HepG2 (cell line): ENCODE measurements around the gene ZNF341. TPM values are rescaled to one million over a fixed set of nuclear protein-coding genes. Genes with fewer than 3 reads are reported as not detected.

Source experiments
- AKAP8 ChIP-seq: sonication (generic); formaldehyde crosslinking; IDR thresholded peaks from 2 replicates; pipeline ENCODE4 v1.5.1; 2020; ENCODE audit warnings: mild to moderate bottlenecking, missing genetic modification reagents
- FOXA1 ChIP-seq, 2 experiments: fragments of 450-650 bp in 1 of 2; sonication (generic) in 1 of 2; formaldehyde crosslinking in 1 of 2; IDR thresholded peaks; 2 replicates each; pipeline versions ENCODE4 v1.4.0 to v1.6.1; 2016 to 2020; ENCODE audit warnings: missing genetic modification reagents in 1 of 2
- GTF3A ChIP-seq: sonication (generic); formaldehyde crosslinking; conservative IDR thresholded peaks from 2 replicates; pipeline ENCODE4 v1.4.0; 2020; ENCODE audit warnings: mild to moderate bottlenecking, missing genetic modification reagents
- JUND ChIP-seq: sonication (generic); formaldehyde crosslinking; IDR thresholded peaks from 2 replicates; pipeline ENCODE4 v1.8.0; 2022; ENCODE audit warnings: mild to moderate bottlenecking, missing genetic modification reagents
- KLF16 ChIP-seq, 2 experiments: sonication (generic) in 1 of 2; formaldehyde crosslinking in 1 of 2; IDR thresholded peaks; 2 replicates each; pipeline versions ENCODE4 v1.6.1 to v1.8.0; 2016 to 2023; ENCODE audit warnings: missing genetic modification reagents in 2 of 2, missing compliant biosample characterization in 1 of 2
- MTA1 ChIP-seq: sonication (generic); formaldehyde crosslinking; IDR thresholded peaks from 2 replicates; pipeline ENCODE4 v1.4.0; 2020; ENCODE audit warnings: missing genetic modification reagents, mild to moderate bottlenecking, borderline replicate concordance
- NCOA5 ChIP-seq: sonication (generic); formaldehyde crosslinking; IDR thresholded peaks from 2 replicates; pipeline ENCODE4 v1.4.0; 2020; ENCODE audit warnings: missing genetic modification reagents
- NFKBIZ ChIP-seq: IDR thresholded peaks from 2 replicates; pipeline ENCODE4 v1.6.1; 2018; ENCODE audit warnings: missing genetic modification reagents, missing compliant biosample characterization
- POLR2AphosphoS2 ChIP-seq: IDR thresholded peaks from 2 replicates; pipeline ENCODE4 v1.6.1; 2011; ENCODE audit warnings: low read depth, low read length, improper control_type of control experiment
- TCF7L2 ChIP-seq: IDR thresholded peaks from 2 replicates; pipeline ENCODE4 v1.6.1; 2011; ENCODE audit warnings: mild to moderate bottlenecking, low read depth, low read length, moderate library complexity
- ZBTB1 ChIP-seq: sonication (generic); formaldehyde crosslinking; IDR thresholded peaks from 2 replicates; pipeline ENCODE4 v1.4.0; 2020; ENCODE audit warnings: missing genetic modification reagents, borderline replicate concordance
- ZNF367 ChIP-seq: sonication (generic); formaldehyde crosslinking; IDR thresholded peaks from 2 replicates; pipeline ENCODE4 v1.4.0; 2020; ENCODE audit warnings: missing genetic modification reagents, borderline replicate concordance
- ZNF761 ChIP-seq: sonication (generic); formaldehyde crosslinking; conservative IDR thresholded peaks from 2 replicates; pipeline ENCODE4 v1.4.0; 2020; ENCODE audit warnings: mild to moderate bottlenecking, missing genetic modification reagents
- polyA plus RNA-seq, 8 experiments: library from polyadenylated mRNA; depleted of rRNA in 3 of 8; stranded (reverse) in 7 of 8; unstranded in 1 of 8; fragments of >200 nt; fragmentation: Illumina TruSeq in 4 of 8; extraction: Trizol in 4 of 8; gene quantifications; 2 replicates each; pipeline versions ENCODE4 v1.2.1 to v1.2.3, GENCODE V29; 2011 to 2016; ENCODE audit warnings: low read depth in 4 of 8, missing spikeins in 1 of 8, mixed read lengths in 1 of 8; ENCODE audit not compliant: insufficient read depth in 1 of 8
- total RNA-seq, 5 experiments: library from RNA; depleted of rRNA; stranded (reverse); fragments of >200 nt; fragmentation: Illumina TruSeq; extraction: Trizol; gene quantifications; 2 replicates each; pipeline ENCODE4 v1.2.3, GENCODE V29; 2016; ENCODE audit warnings: low read depth in 1 of 5
- TF ChIP-seq, protein P1 (sequence below): sonication (generic); formaldehyde crosslinking; conservative IDR thresholded peaks from 2 replicates; pipeline ENCODE4 v1.4.0; 2020; ENCODE audit warnings: mild to moderate bottlenecking, missing genetic modification reagents, moderate library complexity
- TF ChIP-seq, protein P2 (sequence below): sonication (generic); formaldehyde crosslinking; IDR thresholded peaks from 2 replicates; pipeline ENCODE4 v1.4.0; 2020; ENCODE audit warnings: missing genetic modification reagents, borderline replicate concordance
- TF ChIP-seq, protein P3 (sequence below): sonication (generic); formaldehyde crosslinking; IDR thresholded peaks from 2 replicates; pipeline ENCODE4 v1.4.0; 2020; ENCODE audit warnings: missing genetic modification reagents, borderline replicate concordance
- TF ChIP-seq, protein P4 (sequence below), 2 experiments: sonication (generic) in 1 of 2; formaldehyde crosslinking in 1 of 2; IDR thresholded peaks; 2 replicates each; pipeline versions ENCODE4 v1.4.0 to v1.6.1; 2016 to 2020; ENCODE audit warnings: borderline replicate concordance in 1 of 2, low read depth in 1 of 2, mild to moderate bottlenecking in 1 of 2, missing genetic modification reagents in 1 of 2

The ZNF341 gene
- total and polyA plus RNA-seq, 2 of the 13 experiments (the other 11 are each of a cell fraction or from before 2014, with no cell fraction given), result 1.1 to 2.2 TPM

DNA sequence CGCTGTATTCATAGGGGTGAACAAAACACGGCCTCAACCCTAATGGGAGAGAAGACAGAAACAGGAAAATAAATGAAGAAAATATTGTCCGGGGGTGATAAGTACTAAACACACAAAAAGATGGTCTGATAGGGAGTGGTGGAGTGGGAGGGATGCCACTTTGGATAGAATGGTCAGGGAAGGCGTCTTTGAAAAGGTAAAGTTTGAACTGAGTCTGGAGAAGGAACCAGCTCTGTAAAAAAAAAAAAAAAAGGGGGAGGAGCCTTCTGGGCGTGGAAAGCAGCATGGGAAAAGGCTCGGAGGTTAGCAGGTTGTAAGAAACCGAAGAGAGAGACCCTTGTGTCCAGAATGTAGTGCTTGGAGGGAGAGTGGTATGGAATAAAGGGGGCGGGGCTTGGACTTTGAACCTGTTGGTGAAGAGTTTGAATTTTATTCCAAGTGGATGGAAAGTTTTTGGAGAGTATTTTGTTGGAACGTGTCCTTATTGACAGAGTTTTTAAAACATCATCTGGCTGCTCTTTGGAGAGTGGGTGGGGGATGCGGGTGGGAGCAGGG lies 81.2 kb downstream of the ZNF341 start (continued):
- TF ChIP-seq, protein P1, sequence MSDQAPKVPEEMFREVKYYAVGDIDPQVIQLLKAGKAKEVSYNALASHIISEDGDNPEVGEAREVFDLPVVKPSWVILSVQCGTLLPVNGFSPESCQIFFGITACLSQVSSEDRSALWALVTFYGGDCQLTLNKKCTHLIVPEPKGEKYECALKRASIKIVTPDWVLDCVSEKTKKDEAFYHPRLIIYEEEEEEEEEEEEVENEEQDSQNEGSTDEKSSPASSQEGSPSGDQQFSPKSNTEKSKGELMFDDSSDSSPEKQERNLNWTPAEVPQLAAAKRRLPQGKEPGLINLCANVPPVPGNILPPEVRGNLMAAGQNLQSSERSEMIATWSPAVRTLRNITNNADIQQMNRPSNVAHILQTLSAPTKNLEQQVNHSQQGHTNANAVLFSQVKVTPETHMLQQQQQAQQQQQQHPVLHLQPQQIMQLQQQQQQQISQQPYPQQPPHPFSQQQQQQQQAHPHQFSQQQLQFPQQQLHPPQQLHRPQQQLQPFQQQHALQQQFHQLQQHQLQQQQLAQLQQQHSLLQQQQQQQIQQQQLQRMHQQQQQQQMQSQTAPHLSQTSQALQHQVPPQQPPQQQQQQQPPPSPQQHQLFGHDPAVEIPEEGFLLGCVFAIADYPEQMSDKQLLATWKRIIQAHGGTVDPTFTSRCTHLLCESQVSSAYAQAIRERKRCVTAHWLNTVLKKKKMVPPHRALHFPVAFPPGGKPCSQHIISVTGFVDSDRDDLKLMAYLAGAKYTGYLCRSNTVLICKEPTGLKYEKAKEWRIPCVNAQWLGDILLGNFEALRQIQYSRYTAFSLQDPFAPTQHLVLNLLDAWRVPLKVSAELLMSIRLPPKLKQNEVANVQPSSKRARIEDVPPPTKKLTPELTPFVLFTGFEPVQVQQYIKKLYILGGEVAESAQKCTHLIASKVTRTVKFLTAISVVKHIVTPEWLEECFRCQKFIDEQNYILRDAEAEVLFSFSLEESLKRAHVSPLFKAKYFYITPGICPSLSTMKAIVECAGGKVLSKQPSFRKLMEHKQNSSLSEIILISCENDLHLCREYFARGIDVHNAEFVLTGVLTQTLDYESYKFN (CRISPR knock-in tag), result peak; percentile 54; the same call in 1 of the 2 replicates
- no peak for TF ChIP-seq POLR2AphosphoS2
- TF ChIP-seq, protein P2, sequence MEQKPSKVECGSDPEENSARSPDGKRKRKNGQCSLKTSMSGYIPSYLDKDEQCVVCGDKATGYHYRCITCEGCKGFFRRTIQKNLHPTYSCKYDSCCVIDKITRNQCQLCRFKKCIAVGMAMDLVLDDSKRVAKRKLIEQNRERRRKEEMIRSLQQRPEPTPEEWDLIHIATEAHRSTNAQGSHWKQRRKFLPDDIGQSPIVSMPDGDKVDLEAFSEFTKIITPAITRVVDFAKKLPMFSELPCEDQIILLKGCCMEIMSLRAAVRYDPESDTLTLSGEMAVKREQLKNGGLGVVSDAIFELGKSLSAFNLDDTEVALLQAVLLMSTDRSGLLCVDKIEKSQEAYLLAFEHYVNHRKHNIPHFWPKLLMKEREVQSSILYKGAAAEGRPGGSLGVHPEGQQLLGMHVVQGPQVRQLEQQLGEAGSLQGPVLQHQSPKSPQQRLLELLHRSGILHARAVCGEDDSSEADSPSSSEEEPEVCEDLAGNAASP, result no peak
- TF ChIP-seq, protein P3, sequence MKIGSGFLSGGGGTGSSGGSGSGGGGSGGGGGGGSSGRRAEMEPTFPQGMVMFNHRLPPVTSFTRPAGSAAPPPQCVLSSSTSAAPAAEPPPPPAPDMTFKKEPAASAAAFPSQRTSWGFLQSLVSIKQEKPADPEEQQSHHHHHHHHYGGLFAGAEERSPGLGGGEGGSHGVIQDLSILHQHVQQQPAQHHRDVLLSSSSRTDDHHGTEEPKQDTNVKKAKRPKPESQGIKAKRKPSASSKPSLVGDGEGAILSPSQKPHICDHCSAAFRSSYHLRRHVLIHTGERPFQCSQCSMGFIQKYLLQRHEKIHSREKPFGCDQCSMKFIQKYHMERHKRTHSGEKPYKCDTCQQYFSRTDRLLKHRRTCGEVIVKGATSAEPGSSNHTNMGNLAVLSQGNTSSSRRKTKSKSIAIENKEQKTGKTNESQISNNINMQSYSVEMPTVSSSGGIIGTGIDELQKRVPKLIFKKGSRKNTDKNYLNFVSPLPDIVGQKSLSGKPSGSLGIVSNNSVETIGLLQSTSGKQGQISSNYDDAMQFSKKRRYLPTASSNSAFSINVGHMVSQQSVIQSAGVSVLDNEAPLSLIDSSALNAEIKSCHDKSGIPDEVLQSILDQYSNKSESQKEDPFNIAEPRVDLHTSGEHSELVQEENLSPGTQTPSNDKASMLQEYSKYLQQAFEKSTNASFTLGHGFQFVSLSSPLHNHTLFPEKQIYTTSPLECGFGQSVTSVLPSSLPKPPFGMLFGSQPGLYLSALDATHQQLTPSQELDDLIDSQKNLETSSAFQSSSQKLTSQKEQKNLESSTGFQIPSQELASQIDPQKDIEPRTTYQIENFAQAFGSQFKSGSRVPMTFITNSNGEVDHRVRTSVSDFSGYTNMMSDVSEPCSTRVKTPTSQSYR (CRISPR knock-in tag), result no peak
- no peak for TF ChIP-seq AKAP8 (CRISPR knock-in tag)
- no peak for TF ChIP-seq NCOA5
- TF ChIP-seq TCF7L2, result no peak
- TF ChIP-seq, protein P4, sequence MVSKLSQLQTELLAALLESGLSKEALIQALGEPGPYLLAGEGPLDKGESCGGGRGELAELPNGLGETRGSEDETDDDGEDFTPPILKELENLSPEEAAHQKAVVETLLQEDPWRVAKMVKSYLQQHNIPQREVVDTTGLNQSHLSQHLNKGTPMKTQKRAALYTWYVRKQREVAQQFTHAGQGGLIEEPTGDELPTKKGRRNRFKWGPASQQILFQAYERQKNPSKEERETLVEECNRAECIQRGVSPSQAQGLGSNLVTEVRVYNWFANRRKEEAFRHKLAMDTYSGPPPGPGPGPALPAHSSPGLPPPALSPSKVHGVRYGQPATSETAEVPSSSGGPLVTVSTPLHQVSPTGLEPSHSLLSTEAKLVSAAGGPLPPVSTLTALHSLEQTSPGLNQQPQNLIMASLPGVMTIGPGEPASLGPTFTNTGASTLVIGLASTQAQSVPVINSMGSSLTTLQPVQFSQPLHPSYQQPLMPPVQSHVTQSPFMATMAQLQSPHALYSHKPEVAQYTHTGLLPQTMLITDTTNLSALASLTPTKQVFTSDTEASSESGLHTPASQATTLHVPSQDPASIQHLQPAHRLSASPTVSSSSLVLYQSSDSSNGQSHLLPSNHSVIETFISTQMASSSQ (IDR thresholded peaks at IDR 0.05; ENCODE audit: low read depth), result no peak
- TF ChIP-seq, protein P4 (CRISPR knock-in tag; IDR thresholded peaks at IDR 0.05; ENCODE audit: borderline replicate concordance), result no peak
- no peak for TF ChIP-seq JUND (CRISPR knock-in tag)
- no peak for TF ChIP-seq ZNF761 (CRISPR knock-in tag)
- TF ChIP-seq KLF16 (CRISPR knock-in tag; IDR thresholded peaks at IDR 0.05), result no peak
- no peak for TF ChIP-seq FOXA1 (IDR thresholded peaks at IDR 0.05)
- TF ChIP-seq FOXA1 (CRISPR knock-in tag; IDR thresholded peaks at IDR 0.05), result no peak
- no peak for TF ChIP-seq ZNF367
- TF ChIP-seq ZBTB1 (CRISPR knock-in tag), result no peak
- TF ChIP-seq MTA1 (CRISPR knock-in tag), result no peak
- TF ChIP-seq GTF3A (CRISPR knock-in tag), result no peak
- TF ChIP-seq NFKBIZ (CRISPR knock-in tag), result no peak
